ENCODE results near the gene UBXN7.

DNA sequence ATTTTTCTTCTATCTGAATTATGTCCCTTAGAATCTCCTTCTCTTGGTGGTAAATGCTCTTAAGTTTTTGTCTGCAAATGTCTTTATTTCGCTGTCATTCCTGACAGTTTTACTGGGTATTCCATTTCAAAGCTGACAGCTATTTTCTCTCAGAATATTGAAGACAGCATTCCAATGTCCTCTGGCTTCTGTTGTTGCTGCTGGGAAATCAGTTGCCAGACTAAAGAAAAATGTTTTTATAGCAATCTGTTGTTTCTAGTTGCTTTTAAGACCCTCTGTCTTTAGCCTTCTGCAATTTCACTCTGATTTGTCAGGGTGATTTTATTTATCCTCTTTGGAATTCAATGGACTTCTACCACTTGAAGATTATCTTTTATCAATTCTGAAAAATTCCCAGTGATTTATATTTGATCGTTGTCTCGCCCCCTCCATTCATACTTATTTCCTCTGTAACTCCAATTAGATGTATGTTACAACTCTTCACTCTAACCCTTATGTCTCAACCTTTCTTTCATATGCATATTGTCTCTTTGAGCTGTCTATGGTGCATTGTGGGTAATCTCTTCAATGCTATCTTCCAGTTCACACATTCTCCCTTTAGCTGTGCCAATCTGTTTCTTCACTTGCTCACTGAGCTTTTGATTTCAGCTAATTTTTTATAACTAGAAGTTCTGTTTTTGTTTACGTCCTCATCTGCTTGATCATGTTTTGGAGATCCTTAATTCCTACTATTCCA lies 23.5 kb downstream of the UBXN7 start:
- TF ChIP-seq EP300 (IDR thresholded peaks at IDR 0.05) (no peak), POLR2A (IDR thresholded peaks at IDR 0.05) (no peak), POLR2AphosphoS5 (IDR thresholded peaks at IDR 0.05) (no peak)
- TF ChIP-seq, protein P1, sequence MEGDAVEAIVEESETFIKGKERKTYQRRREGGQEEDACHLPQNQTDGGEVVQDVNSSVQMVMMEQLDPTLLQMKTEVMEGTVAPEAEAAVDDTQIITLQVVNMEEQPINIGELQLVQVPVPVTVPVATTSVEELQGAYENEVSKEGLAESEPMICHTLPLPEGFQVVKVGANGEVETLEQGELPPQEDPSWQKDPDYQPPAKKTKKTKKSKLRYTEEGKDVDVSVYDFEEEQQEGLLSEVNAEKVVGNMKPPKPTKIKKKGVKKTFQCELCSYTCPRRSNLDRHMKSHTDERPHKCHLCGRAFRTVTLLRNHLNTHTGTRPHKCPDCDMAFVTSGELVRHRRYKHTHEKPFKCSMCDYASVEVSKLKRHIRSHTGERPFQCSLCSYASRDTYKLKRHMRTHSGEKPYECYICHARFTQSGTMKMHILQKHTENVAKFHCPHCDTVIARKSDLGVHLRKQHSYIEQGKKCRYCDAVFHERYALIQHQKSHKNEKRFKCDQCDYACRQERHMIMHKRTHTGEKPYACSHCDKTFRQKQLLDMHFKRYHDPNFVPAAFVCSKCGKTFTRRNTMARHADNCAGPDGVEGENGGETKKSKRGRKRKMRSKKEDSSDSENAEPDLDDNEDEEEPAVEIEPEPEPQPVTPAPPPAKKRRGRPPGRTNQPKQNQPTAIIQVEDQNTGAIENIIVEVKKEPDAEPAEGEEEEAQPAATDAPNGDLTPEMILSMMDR (IDR thresholded peaks at IDR 0.05) = no peak
